ENCODE measurements around the gene KRT74.
A peak's percentile ranks its signal among the peaks of the same experiment; 100 is the strongest.

The KRT74 gene

DNA sequence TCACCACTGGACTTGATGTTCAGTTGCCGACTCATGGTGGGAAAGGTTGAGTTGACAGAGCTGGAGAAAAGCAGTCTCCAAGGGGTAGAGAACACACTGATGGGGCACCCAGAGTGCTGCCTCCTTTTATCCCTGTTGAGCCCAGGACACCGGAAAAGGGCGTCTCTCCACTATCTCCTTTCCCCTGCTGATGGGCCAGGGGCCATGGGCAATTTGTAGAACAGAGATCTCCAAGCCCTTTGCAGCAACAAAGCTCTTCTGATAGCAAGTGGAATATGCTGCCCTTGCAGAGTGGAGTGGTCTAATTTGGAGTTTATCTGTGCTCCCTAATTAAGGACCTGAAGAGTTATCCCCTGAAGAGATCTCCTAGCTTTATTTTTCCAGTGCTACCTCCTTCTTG, at the start of gene KRT74:
TSS of gene KRT74 (minus strand) at position 101 of the 400 bp plus-strand sequence. CDS start at position 35, 66 bp downstream.
- no peak for DNase-seq

DNA sequence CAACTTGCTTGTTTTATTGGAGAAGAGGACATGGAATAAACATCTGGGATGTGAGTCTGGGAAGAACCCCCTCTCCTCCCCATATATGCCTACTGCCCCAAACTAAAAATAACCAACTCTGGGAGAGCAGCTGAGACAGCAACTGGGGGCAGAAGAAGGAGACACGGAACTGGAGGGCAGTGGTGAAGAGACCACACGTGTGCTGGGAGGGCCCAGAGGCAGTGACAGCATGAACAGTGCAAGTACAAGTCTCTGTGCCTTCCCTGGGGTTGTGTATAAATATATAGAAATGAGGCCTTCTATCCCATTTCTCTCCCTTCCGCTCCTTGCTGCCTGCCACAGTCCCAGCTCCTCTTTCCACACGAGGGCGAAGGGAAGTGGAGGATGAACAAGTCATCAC, 48.7 kb upstream of the KRT74 start:
- no peak for DNase-seq

DNA sequence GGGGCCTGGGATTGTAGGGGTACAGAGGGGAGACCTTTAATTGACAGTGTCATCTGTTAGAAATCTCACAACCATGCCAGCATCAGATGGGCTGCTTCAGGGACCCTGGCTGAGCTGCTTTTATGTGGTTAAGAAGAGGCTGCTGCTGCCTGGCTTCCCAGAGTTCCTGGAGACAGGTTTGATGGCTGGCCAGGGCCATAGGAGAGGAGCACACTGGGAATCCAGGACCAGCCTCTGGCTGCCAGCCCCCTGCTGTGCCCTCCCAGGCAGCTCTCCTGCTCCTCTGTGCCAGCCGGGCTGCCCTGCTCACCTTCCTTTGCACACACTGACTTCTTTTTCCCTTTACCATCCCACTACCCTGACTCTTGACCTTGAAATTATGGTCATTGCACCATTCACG, 45.2 kb upstream of the KRT74 start:
- DNase-seq = no peak

DNA sequence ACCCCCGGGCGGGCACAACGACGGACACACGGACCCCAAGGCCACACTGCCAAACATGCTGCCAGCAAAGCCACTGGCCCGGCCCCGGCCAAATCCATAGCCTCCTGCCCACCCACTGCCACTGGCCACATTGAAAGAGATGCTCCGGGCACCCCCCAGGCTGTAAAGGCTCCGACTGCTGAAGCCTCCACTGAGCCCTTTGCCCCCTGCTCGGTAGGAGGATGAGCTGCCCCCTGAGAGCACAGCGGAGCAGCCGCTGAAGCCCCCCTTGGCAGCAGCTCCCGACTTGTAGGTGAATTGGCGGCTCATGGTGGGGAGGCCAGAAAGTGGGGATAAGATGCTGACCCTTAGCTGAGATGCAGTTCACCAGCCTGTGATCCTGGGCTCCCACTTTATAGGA, 44.6 kb upstream of the KRT74 start, which contains the start of gene KRT73:
TSS of gene KRT73 (minus strand) at position 344 of the 400 bp plus-strand sequence. CDS start at position 309, 35 bp downstream.
- no peak for DNase-seq

DNA sequence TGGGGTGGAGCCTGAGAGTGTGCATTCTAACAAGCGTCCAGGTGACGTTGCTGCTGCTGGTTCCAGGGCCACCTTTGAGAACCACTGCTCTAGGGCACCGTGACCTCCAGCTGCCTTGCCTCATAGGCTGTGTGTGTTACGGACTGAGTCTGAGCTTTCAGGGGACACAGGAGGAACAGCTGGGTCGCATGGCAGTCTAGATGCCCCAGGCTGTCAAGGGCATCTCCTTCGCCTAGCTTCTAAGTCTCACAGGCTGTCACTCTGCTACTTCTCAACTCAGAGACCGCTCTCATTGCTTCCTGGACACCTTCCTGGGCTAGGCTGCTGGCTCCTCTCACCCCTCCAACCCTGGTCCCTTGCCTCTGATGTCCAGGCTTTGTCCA, 43.8 kb upstream of the KRT74 start:
- DNase-seq = no peak

DNA sequence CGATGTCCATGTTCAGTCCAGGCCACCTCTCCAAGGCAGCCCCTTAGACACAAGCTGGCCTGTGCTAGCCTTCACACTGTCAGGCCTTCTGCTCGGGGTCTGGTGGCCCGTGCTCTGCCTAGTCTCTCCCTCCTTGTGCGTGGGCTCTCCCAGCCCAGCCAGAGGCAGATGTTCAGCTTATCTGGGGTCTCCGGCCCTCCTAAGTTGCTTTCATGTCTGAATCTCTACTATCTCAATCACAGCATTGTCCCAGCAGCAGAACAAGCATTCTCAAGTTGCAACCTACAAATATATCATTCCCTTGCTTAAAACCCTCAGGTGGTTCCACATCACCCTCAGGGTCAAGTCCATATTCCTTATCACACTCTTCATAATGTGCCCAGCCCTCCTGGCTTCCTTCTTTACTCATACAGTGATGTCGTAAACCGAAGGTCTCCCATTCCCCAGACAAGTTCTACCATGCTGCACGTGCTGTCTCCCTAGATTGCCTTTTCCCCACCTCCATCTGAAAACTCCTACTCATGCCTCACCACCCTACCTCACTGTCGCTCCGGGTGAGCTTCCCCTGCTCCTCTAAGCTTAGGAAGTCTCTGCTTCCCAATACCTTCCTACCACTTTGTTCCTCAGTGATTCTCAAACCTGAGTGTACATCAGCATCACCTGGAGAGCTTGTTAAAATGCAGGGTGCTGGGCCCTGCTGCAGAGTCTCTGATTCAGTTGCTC, 43.2 kb upstream of the KRT74 start:
- no peak for DNase-seq

DNA sequence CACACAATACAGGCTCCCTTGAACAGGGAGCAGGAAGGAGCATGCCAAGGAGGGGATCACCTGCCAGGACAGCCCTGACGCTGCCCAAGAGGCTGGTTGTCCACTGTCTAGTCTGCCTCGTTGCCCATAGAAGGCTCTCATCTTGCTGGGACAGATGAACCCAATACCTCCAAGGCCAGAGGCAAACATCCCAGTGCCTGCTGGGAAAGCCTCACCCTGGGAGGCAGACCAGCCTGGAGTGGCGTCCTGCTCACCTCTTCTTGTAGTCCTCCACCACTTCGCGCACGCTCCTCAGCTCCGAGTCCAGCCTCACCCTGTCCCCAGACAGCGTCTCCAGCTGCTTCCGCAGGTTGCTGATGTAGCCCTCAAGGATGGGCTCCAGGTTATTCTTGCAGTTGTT, 42.3 kb upstream of the KRT74 start:
- DNase-seq = no peak

DNA sequence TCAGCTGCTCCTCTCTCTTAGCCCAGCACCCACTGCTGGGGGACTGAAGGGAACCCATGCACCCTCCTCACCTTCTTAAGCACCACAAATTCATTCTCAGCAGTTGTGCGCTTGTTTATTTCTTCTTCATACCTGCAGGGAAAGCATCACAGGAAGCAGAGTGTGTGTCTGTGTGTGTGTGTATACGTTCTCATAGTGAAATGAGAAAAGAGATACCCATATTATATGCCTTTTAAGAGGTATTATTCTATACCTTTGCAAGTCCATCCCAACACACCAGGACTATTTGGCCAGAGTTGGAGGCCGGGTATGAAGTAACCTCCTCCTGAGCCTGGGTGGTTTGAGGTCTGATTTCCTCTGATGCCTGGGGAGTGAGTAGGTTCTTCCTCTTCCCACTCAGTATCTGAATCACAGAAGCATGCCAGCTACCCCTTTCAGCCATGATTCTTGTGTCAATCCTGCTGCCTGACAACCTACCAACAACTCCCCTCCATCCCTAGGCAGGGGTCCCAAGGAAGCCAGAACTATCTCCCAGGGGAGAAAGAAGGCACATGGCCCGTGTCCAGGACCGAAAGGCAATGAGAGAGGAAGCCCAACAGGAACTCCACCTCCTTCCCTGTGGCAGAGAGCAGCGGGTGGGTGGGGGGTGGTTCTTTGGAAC, 41.7 kb upstream of the KRT74 start:
- DNase-seq = peak; percentile 54

DNA sequence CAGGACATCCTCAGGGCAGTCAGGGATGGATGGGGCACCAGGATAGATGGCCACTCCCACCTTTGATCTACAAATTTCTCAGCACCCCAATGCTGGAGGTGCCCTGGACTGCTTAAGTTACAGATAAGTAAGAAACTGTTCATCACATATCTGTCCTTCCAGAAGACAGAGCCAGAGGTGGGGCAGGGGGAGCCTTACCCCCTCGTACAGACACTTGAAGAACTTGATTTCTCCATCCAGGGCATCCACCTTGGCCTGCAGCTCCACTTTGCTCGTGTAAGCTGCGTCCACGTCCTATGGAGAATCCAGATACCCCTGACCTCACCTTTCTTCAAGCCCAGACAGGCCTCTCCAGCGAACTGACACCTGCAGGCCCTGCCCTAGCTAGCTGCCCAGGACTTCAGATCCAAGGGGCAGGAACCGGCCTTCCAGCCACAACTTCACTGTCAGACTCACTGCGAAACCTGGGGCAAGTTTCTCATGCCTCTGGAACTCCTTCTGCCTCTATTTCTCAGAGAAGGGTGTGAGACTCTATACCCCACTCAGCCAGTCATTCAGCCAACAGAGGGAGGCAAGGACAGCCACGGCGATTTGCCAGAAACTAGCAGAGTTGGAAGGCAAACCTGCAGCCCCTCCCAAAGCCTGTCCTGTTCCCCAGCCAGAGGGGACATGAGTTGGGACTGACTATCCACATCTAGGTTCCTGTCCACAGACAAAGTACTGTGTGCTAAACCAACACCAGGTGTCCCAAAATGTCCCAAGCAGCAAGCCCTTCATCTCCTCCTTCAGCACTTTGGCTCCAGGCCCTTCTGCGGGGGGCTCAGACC, 41.0 kb upstream of the KRT74 start:
- DNase-seq = no peak

DNA sequence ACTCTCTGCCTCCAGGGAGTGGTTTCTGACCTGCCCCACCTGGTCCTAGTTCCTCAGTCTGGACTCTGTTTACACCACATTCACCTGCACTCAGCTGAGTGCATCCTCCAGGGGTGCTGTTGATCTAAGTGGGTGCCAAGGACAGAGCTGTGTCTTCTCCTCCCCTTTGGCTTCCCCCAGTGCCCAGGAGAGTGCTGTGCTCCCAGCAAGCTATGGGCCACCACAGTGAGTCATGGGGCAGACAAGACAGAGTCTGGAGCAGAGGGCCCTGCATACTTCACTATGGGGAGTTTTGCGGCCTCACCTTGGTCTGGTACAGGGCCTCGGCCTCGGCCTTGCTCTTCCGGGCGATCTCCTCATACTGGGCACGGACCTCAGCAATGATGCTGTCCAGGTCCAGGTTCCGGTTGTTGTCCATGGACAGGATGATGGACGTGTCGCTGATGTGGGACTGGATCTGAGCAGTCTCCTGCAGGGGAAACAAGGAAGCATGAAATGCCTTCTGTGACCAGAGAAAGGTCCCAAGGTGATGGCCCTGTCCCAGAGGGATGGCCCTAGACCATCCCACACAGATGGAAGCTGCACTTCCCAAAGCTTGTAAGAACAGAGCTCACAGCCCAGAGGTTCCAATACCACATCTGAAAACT, 39.9 kb upstream of the KRT74 start:
- peak; percentile 25 for DNase-seq

DNA sequence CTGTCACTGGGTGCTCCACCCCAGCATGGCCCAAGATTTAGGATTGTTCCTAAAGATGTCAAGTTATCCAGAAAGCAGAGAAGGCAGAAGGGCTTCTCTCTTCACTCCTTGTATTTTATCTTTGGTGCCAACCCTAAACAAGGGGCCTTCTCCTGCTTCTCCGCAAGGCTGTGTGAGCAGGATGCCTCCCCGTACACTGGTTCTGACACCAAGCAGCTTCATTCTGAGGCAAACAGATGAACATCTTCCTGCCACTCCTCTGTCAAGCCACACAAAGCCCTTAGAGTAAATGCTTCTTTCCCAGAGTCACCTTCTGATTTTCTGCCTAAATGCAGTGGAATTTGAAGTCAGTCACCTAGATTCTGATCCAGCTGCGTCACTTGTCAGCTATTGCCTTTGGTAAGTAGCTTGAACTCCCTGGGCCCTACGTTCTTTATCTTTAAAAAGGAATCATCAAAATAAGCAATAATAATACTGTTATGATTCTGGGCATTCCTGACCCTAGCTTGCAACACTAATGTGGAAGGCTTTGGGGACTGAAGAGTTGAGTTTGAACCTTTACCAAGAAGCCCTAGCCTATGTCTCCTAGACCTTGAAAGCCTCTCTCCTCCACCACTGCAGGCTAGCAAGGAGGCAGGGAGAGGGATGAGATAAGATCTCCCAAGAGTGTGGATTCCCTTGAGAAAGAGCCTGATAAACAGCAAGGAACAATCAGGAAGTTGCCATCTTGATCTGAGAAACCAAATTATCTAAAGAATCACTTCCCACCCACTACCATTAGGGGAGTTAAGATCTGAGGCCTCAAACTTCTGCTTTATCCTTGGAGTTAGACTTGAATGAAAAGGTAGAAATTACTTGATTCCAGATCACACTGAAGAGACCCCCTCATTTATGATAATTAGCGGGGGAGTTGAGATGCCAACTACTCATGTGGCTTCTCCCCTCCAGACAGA, 39.1 kb upstream of the KRT74 start:
- peak; percentile 19 for DNase-seq

DNA sequence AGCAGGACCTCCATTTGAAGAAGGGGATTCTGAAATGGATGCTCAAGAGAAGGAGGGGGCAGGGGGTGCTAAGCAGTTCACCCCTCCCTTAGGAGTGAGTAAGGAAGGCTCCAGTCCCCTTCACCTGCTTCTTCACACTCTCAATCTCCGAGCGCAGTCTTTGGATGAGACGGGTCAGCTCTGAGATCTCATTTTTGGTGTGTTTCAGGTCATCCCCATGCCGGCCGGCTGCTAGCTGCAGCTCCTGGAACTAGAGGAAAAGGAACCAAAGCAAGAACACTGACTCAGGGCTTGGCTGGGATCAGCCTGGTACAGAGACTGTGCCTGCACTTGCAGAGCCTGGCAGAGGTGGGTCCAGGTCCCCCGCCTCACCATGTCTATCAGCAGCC, 37.4 kb upstream of the KRT74 start:
- peak; percentile 23 for DNase-seq

DNA sequence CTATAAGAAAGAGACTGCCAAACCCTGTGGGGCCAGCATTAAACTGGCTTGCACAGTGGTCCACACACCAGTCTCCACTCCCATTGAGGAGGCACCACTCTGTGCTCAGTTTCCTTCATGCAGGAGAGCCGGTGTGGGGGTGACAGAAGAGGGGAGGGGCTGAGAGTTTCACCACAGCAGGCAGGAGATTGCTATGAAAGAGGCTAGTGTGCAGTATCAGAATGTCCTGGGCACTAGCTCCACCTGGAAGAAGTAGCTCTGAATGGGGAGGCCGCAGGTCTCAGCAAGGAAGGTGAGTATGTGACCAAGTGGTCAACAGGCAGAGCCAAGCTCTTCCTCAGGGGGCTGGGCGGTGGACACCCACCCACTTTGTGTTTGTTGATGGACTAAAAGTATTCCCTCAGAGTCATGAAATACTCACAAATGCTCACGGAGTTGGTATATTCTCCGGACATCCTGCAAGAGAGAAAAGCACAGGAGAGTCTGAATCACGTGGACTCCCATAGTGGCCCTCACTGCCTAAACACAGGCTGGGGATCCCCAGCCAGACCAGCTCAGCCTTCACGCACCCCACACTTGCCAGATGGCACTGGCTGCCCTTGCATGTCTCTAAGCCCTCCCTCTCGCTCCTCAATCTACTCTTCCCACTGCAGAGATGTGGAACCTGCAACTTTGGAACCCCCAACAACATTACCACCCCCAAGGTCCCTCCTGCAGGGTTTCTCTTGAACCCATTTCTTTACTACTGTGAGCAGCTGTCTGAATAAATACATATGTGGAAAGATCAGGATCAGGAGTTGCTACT, 35.4 kb upstream of the KRT74 start:
- DNase-seq = peak; percentile 23

DNA sequence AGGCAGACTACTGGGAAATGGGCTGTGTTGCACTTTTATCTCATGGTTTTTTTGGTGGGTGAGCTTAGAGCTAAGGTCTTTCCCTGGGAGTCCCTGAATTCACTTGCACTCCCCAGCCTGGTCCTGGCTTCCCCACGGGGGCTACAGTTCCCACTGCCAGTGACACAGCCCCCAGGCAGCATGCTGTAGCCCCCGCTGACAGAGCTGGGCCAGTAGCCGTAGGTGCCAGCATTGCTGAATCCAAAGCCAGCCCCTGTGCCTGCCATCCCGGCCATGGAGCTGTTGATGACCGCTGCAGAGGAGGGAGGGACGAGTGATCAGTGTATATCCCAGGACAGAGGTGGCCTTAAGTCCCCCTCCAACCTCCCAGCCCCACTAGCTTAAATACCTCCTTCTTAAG, 34.5 kb upstream of the KRT74 start:
- peak; percentile 18 for DNase-seq

DNA sequence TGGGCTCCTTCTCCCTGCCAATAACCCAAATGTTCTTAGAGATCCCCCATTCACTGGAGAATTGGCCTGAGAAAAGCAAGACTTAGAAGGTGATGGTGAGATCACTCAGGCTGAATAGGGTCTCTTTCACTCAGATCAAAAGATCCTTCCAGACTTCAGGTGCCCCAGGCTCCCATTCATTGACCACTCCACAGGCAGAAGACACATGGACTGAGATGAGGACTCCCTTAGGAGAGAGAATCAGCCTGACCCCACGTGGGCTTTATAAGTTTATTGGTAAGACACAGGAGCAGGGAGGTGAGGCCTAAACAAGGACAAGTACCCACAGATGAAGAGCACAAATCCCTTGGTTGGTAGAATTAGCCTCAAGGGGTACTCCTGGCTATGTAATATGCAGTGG, 33.7 kb upstream of the KRT74 start:
- DNase-seq = peak; percentile 9

DNA sequence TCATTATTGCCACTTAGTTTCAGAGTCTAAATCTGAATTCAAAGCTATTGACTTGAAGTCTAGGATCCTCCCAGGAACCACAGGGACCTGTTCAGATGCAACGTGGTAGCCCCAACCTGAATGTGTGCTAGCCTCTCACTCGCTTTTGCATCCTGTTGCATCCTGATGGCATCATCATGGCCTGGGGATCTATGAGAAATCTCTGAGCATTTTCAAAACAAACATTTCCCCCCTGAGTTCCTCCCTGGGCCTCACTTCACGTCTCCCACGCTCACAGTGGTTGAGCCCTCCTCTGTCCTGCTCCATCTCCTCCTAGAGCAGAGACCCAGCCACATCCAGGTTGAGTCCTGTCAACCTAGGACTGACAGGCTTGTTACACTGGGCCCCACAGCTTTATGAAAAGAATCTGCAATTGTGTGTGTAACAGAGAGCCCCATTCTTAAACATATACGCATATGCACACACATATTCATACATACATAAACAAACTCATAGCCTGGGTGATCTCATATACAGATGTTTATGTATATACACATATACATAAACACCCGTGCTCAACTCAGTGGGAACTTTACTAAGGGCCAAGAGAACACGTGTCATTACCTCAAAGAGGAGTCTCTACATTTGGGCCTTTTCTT, 33.1 kb upstream of the KRT74 start:
- peak; percentile 17 for DNase-seq

DNA sequence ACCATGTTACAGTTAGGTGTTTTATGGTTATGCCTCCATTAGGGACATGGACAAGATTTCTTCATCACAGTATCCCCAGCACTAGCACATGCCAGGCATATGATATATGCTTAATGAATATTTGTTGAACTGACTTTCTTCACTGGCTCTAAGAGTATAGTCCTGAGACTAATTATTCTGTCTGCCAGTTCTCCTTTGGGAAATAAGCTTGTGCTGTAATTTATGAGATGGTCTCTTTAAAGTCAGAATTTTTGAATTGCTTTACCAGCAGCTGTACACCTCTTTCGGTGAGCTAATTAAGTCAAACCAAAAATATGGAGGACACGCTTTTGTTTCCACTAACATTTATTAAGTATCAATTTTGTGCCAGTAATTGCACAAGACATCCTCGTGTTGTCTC, 32.5 kb upstream of the KRT74 start:
- DNase-seq = no peak

DNA sequence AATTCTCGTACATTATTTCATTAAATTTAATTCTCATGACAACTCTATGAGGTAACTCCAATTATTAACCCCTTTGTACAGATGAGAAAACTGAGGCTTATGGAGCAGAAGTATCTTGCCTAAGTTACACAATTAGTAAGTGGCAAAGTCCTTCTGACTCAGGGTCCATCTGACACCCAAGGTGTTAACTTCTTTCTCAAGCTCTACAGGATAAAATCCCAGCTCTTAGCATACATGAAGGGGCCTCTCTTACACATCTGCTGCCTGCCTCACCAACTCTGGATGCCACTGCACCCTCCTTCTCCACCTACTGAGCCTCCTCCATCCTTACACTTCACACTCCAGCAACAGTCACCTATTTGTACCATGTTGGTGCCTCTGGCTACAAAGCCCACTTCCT, 31.9 kb upstream of the KRT74 start:
- DNase-seq = no peak

DNA sequence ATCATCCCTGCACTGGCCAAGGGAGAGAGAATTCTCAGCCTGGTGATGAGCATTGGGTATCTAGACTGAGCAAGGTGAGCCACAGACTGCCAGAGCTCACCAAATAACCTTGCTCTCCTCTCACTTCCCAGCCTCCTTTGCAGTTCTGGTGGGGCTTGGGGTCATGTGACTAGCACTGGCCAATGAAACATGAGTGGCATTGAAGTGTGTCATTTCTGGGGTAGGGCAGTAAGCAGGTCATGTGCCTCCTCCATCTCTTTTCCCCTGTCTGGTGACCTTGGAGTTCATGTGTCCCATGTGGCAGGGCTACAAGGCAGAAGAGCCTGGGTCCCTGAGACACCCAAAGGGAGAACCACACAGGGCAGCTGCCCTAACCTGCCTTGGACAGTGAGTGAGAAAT, 31.2 kb upstream of the KRT74 start:
- DNase-seq = peak; percentile 21

DNA sequence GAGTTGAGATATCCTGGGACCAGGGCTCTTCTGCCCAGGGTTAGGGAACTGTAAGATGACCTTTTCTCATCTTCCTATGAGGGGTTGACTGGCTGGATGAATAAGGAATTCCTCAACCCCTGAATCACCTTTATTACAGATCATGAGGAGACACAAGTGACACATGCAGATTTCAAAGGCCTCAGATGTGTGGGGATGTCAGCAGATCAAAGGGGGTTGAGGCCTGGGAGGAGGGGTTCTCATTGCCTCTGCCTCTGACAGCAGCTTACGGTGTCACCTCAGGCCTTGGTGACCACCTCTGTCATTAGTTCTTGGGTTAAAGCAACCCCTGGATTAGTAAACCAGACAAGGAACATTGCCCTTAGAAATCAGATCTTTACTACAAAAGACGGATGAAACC, 29.7 kb upstream of the KRT74 start:
- DNase-seq = peak; percentile 32

DNA sequence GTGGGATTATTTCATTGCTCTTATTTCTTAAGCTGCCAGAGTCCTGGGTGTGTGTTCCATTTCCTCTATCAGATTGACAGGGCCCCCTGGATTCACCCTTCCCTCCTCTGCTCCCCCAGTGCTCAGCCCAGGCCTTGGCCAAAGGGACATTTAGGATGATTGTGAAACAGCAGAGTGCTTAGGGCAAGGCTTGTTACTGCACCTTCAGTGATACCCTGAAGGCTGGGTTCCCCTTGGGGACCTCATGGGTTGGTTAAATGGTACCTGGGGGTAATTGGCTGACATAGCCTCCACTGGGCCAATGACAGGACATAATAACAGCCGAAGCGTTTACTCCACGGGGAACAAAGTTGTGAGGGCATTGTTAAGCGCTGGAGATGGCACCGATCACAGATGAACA, 28.9 kb upstream of the KRT74 start:
- DNase-seq = peak; percentile 18

Data from stimulated activated CD8-positive, alpha-beta memory T cell treated with anti-CD3 and anti-CD28 coated beads, Interleukin-4, amount 100 ng/mL, for 48 hours (primary cell).